ENCODE measurements around the gene COL4A1. TPM values are rescaled to one million over a fixed set of nuclear protein-coding genes. Genes with fewer than 3 reads are reported as not detected.

COL4A1 gene
- total RNA-seq, 2 experiments from 2014 or later: 0.08 to 0.16 TPM

GRCh38 chr13:110309661-110310524 is 2.9 kb upstream of the COL4A1 start:
- H3K4me1 Mint-ChIP-seq (ENCODE audit: low read depth): no peaks in the 10 kb centered on the region
- no peak overlapping the region for H3K27ac Mint-ChIP-seq
- ChIA-PET CTCF (no interaction called here), POLR2A (no interaction called here)
- DNase-seq: no peak
- H3K36me3 Mint-ChIP-seq (ENCODE audit: low read depth): no peaks in the 10 kb centered on the region
- H3K27me3 Mint-ChIP-seq: peaks cover 73% of the 10 kb centered on the region
- TF ChIP-seq CTCF (IDR thresholded peaks at IDR 0.05): no peak
- no peak overlapping the region for H3K4me3 Mint-ChIP-seq
- intact Hi-C loops (cut with DNase I, micrococcal nuclease): no loop called here
- Histone ChIP-seq H3K27ac (ENCODE audit: low read depth in 1 of 2, low read length in 2 of 2) (no peak overlapping the region), H3K36me3 (ENCODE audit: insufficient read depth, low read length) (no peaks in the 10 kb centered on the region), H3K9me3 (ENCODE audit: control insufficient read depth in 1 of 2, insufficient read depth in 1 of 2, low read length in 2 of 2) (peaks cover 0 to 19% of the 10 kb centered on the region in 2 experiments), H3K27me3 (ENCODE audit: control insufficient read depth in 1 of 2, insufficient read depth in 2 of 2, low read length in 2 of 2) (peaks cover 43 to 51% of the 10 kb centered on the region in 2 experiments), H3K4me3 (ENCODE audit: low read length) (no peak overlapping the region), H3K4me1 (ENCODE audit: insufficient read depth, low read length) (no peaks in the 10 kb centered on the region)
- no peak for ATAC-seq (ENCODE audit: poor library complexity)
- no peaks in the 10 kb centered on the region for H3K9me3 Mint-ChIP-seq

GRCh38 chr13:110308656-110309359 is 1.9 kb upstream of the COL4A1 start:
- no peaks in the 10 kb centered on the region for H3K36me3 Mint-ChIP-seq (ENCODE audit: low read depth)
- H3K27me3 Mint-ChIP-seq: peaks cover 78% of the 10 kb centered on the region
- no peaks in the 10 kb centered on the region for H3K4me1 ChIP-seq (ENCODE audit: insufficient read depth, low read length)
- peaks cover 43 to 62% of the 10 kb centered on the region in 2 experiments for H3K27me3 ChIP-seq (ENCODE audit: control insufficient read depth in 1 of 2, insufficient read depth in 2 of 2, low read length in 2 of 2)
- no peak overlapping the region for H3K4me3 Mint-ChIP-seq
- CTCF ChIA-PET: no interaction called here
- peaks cover 0 to 19% of the 10 kb centered on the region in 2 experiments for H3K9me3 ChIP-seq (ENCODE audit: control insufficient read depth in 1 of 2, insufficient read depth in 1 of 2, low read length in 2 of 2)
- no peak overlapping the region for H3K4me3 ChIP-seq (ENCODE audit: low read length)
- intact Hi-C loops (cut with DNase I, micrococcal nuclease): no loop called here
- DNase-seq: no peak
- POLR2A ChIA-PET: no interaction called here
- H3K27ac Mint-ChIP-seq: no peak overlapping the region
- no peak overlapping the region for H3K27ac ChIP-seq (ENCODE audit: low read depth in 1 of 2, low read length in 2 of 2)
- no peak for TF ChIP-seq CTCF (IDR thresholded peaks at IDR 0.05)
- no peak for ATAC-seq (ENCODE audit: poor library complexity)
- H3K4me1 Mint-ChIP-seq (ENCODE audit: low read depth): no peaks in the 10 kb centered on the region
- no peaks in the 10 kb centered on the region for H3K9me3 Mint-ChIP-seq
- H3K36me3 ChIP-seq (ENCODE audit: insufficient read depth, low read length): no peaks in the 10 kb centered on the region

GRCh38 chr13:110307767-110308655 is 1.1 kb upstream of the COL4A1 start:
- intact Hi-C loops (cut with DNase I, micrococcal nuclease): no loop called here
- CTCF ChIA-PET: no interaction called here
- DNase-seq: no peak
- Mint-ChIP-seq H3K36me3 (ENCODE audit: low read depth) (no peaks in the 10 kb centered on the region), H3K27ac (no peak overlapping the region), H3K4me3 (no peak overlapping the region), H3K4me1 (ENCODE audit: low read depth) (no peaks in the 10 kb centered on the region), H3K27me3 (peaks cover 83% of the 10 kb centered on the region), H3K9me3 (no peaks in the 10 kb centered on the region)
- Histone ChIP-seq H3K36me3 (ENCODE audit: insufficient read depth, low read length) (no peaks in the 10 kb centered on the region), H3K4me1 (ENCODE audit: insufficient read depth, low read length) (no peaks in the 10 kb centered on the region), H3K9me3 (ENCODE audit: control insufficient read depth in 1 of 2, insufficient read depth in 1 of 2, low read length in 2 of 2) (peaks cover 0 to 19% of the 10 kb centered on the region in 2 experiments), H3K4me3 (ENCODE audit: low read length) (no peak overlapping the region), H3K27me3 (ENCODE audit: control insufficient read depth in 1 of 2, insufficient read depth in 2 of 2, low read length in 2 of 2) (peaks cover 43 to 70% of the 10 kb centered on the region in 2 experiments), H3K27ac (ENCODE audit: low read depth in 1 of 2, low read length in 2 of 2) (no peak overlapping the region)
- no peak for TF ChIP-seq CTCF (IDR thresholded peaks at IDR 0.05)
- no peak for ATAC-seq (ENCODE audit: poor library complexity)
- POLR2A ChIA-PET: no interaction called here

Measured in CD4-positive, alpha-beta T cell (primary cell).